ENCODE results near the gene TNFSF13. TPM values are rescaled to one million over a fixed set of nuclear protein-coding genes. Genes with fewer than 3 reads are reported as not detected.

The TNFSF13 gene
- total RNA-seq, 1 experiment from 2014 or later = 46.4 TPM

DNA sequence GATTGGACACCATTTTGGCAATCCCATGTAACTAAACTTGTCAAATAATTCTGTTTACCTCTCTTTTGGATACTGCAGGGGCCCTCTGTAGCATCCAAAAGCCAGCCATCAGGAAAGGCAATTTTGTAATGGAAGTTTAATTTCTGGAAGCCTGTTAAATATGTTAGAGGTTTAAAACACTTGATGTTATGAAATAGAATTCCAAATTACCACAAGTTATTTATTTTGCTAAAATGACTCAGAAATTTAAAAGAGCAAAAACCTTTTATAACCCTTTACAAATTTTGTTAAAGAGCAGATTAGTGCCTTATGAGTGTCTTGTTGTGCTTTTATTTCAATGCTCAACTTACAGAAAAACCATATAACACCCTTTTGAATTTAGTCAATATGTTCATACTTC is 29.7 kb upstream of the TNFSF13 start:
- Histone ChIP-seq H3F3A (ENCODE audit: insufficient read depth, low read depth) (no peaks in the 10 kb centered on the region; the same call in 1 of the 2 replicates), H3K9me2 (ENCODE audit: insufficient read depth) (no peaks in the 10 kb centered on the region), H3K27me3 (ENCODE audit: insufficient read depth, low read depth) (no peaks in the 10 kb centered on the region), H3K36me3 (ENCODE audit: low read depth) (no peaks in the 10 kb centered on the region), H3K79me2 (ENCODE audit: low read depth) (no peaks in the 10 kb centered on the region), H3K4me1 (replicated peaks; ENCODE audit: insufficient read depth) (no peaks in the 10 kb centered on the region), H2AFZ (no peak overlapping the region), H4K20me1 (ENCODE audit: insufficient read depth) (no peaks in the 10 kb centered on the region), H3K27ac (no peak overlapping the region), H3K4me2 (no peak overlapping the region), H3K4me3 (no peak overlapping the region), H3K9me3 (ENCODE audit: insufficient read depth, low read depth) (no peaks in the 10 kb centered on the region; the same call in 1 of the 2 replicates)
- DNase-seq = no peak
- intact Hi-C loops (cut with micrococcal nuclease; ENCODE audit: unreplicated experiment) = no loop called here
- ChIA-PET POLR2A (ENCODE audit: unreplicated experiment) (no interaction called here), CTCF (no interaction called here)
- TF ChIP-seq EZH2 (IDR thresholded peaks at IDR 0.05; ENCODE audit: low read depth) = no peak
- BruUV-seq (replicated peaks) = no TSS peak

- Histone ChIP-seq H2AFZ (no peak overlapping the region), H3F3A (ENCODE audit: insufficient read depth, low read depth) (no peaks in the 10 kb centered on the region; the same call in 1 of the 2 replicates), H3K4me2 (no peak overlapping the region), H3K79me2 (ENCODE audit: low read depth) (no peaks in the 10 kb centered on the region), H3K9me3 (ENCODE audit: insufficient read depth, low read depth) (no peaks in the 10 kb centered on the region; the same call in 1 of the 2 replicates), H3K9me2 (ENCODE audit: insufficient read depth) (no peaks in the 10 kb centered on the region), H4K20me1 (ENCODE audit: insufficient read depth) (no peaks in the 10 kb centered on the region), H3K27ac (no peak overlapping the region), H3K4me1 (replicated peaks; ENCODE audit: insufficient read depth) (no peaks in the 10 kb centered on the region), H3K36me3 (ENCODE audit: low read depth) (no peaks in the 10 kb centered on the region), H3K4me3 (no peak overlapping the region), H3K27me3 (ENCODE audit: insufficient read depth, low read depth) (no peaks in the 10 kb centered on the region)
- intact Hi-C loops (cut with micrococcal nuclease; ENCODE audit: unreplicated experiment) = no loop called here
- POLR2A ChIA-PET (ENCODE audit: unreplicated experiment) = interaction anchor here (0.6 kb wide), 1 partner anchor 220 kb away, joined by 5 read pairs; no protein-coding TSS in a partner anchor
- BruUV-seq (replicated peaks) = no TSS peak
- DNase-seq = no peak
- TF ChIP-seq, protein P1, sequence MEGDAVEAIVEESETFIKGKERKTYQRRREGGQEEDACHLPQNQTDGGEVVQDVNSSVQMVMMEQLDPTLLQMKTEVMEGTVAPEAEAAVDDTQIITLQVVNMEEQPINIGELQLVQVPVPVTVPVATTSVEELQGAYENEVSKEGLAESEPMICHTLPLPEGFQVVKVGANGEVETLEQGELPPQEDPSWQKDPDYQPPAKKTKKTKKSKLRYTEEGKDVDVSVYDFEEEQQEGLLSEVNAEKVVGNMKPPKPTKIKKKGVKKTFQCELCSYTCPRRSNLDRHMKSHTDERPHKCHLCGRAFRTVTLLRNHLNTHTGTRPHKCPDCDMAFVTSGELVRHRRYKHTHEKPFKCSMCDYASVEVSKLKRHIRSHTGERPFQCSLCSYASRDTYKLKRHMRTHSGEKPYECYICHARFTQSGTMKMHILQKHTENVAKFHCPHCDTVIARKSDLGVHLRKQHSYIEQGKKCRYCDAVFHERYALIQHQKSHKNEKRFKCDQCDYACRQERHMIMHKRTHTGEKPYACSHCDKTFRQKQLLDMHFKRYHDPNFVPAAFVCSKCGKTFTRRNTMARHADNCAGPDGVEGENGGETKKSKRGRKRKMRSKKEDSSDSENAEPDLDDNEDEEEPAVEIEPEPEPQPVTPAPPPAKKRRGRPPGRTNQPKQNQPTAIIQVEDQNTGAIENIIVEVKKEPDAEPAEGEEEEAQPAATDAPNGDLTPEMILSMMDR (conservative IDR thresholded peaks at IDR 0.05) = no peak
- no peak for TF ChIP-seq EZH2 (IDR thresholded peaks at IDR 0.05; ENCODE audit: low read depth)
- CTCF ChIA-PET = no interaction called here
Observed at GRCh38 chr17:7530023-7530900, 28.3 kb upstream of the TNFSF13 start.

GRCh38 chr17:7538050-7538449 is 20.5 kb upstream of the TNFSF13 start:
- POLR2A ChIA-PET (ENCODE audit: unreplicated experiment) = no interaction called here

More at GRCh38 chr17:7538050-7538449, 20.5 kb upstream of the TNFSF13 start:
- Histone ChIP-seq H2AFZ (no peak overlapping the region), H3K27me3 (ENCODE audit: insufficient read depth, low read depth) (no peaks in the 10 kb centered on the region), H4K20me1 (ENCODE audit: insufficient read depth) (no peaks in the 10 kb centered on the region), H3K9me3 (ENCODE audit: insufficient read depth, low read depth) (no peaks in the 10 kb centered on the region; the same call in 1 of the 2 replicates), H3K36me3 (ENCODE audit: low read depth) (no peaks in the 10 kb centered on the region), H3K4me3 (no peak overlapping the region), H3K9me2 (ENCODE audit: insufficient read depth) (no peaks in the 10 kb centered on the region), H3K27ac (no peak overlapping the region), H3K79me2 (ENCODE audit: low read depth) (no peaks in the 10 kb centered on the region), H3K4me2 (no peak overlapping the region), H3K4me1 (replicated peaks; ENCODE audit: insufficient read depth) (no peaks in the 10 kb centered on the region), H3F3A (ENCODE audit: insufficient read depth, low read depth) (no peaks in the 10 kb centered on the region)
- DNase-seq = no peak
- no peak for TF ChIP-seq EZH2 (IDR thresholded peaks at IDR 0.05; ENCODE audit: low read depth)
- TF ChIP-seq, protein P1 (conservative IDR thresholded peaks at IDR 0.05) = no peak
- CTCF ChIA-PET = no interaction called here
- BruUV-seq (replicated peaks) = no TSS peak
- intact Hi-C loops (cut with micrococcal nuclease; ENCODE audit: unreplicated experiment) = no loop called here

Measured in PC-9 (cell line).